Cerebellar cortex (tissue), 1 donor: Measurements from ENCODE around the gene MACO1.
A peak's percentile ranks its signal among the peaks of the same experiment; 100 is the strongest.
"Not testable (repeated sequence)": the region's sequence is repeated elsewhere in the genome, so short reads cannot be mapped to it uniquely, and the experiment has no call there.

ENCODE experiments used
- DNase-seq: peaks from one replicate; pipeline ENCODE4 v3.0.0-alpha.2; 2015; ENCODE audit warnings: low spot score

Gene MACO1

GRCh38 chr1:25487628-25488027 lies 56.9 kb downstream of the MACO1 start:
- DNase-seq = no peak

GRCh38 chr1:25492323-25492722 lies 61.6 kb downstream of the MACO1 start:
- no peak for DNase-seq

GRCh38 chr1:25494952-25495351 lies 64.3 kb downstream of the MACO1 start:
- DNase-seq = no peak

- no peak for DNase-seq
Observed at GRCh38 chr1:25500694-25501093, 70.0 kb downstream of the MACO1 start.

- DNase-seq = no peak
Observed at GRCh38 chr1:25501235-25502058, 70.8 kb downstream of the MACO1 start.

GRCh38 chr1:25502957-25503356 lies 72.3 kb downstream of the MACO1 start:
- DNase-seq = no peak

- peak; percentile 51 for DNase-seq
Observed at GRCh38 chr1:25503551-25504426, 73.1 kb downstream of the MACO1 start.

GRCh38 chr1:25504706-25505595 lies 74.3 kb downstream of the MACO1 start:
- DNase-seq = no peak

- DNase-seq = peak; percentile 92
Observed at GRCh38 chr1:25505656-25506385, 75.1 kb downstream of the MACO1 start.

GRCh38 chr1:25506566-25507463 lies 76.1 kb downstream of the MACO1 start:
- not testable (repeated sequence) for DNase-seq

- no peak for DNase-seq
Observed at GRCh38 chr1:25513666-25514065, 83.0 kb downstream of the MACO1 start.

GRCh38 chr1:25515033-25515432 lies 84.3 kb downstream of the MACO1 start:
- no peak for DNase-seq

- no peak for DNase-seq
Observed at GRCh38 chr1:25516686-25517085, 86.0 kb downstream of the MACO1 start.

- DNase-seq = no peak
Observed at GRCh38 chr1:25517476-25518394, 87.0 kb downstream of the MACO1 start.

- DNase-seq = no peak
Observed at GRCh38 chr1:25519624-25520023, 88.9 kb downstream of the MACO1 start.

- DNase-seq = peak; percentile 86
Observed at GRCh38 chr1:25520446-25521061, 89.9 kb downstream of the MACO1 start.

GRCh38 chr1:25522031-25522655 lies 91.4 kb downstream of the MACO1 start:
- DNase-seq = no peak

GRCh38 chr1:25523542-25523941 lies 92.8 kb downstream of the MACO1 start:
- DNase-seq = peak; percentile 73
